Gastroesophageal sphincter (tissue), 4 donors: ENCODE data around the gene DHX30. TPM values are rescaled to one million over a fixed set of nuclear protein-coding genes. Genes with fewer than 3 reads are reported as not detected.
"Not testable (repeated sequence)": the region's sequence is repeated elsewhere in the genome, so short reads cannot be mapped to it uniquely, and the experiment has no call there.

ENCODE experiments used
- ATAC-seq: fragments of 150-250 bp; one replicate; pipeline ENCODE4 v1.9.1; 2016; ENCODE audit warnings: mild to moderate bottlenecking, moderate library complexity
- H3K27ac ChIP-seq, 4 donors: fragments of 200-600 bp; sonication (generic) in 3 of 4; 1 replicate in 3 of 4; 2 replicates in 1 of 4; pipeline ENCODE4 v1.5.1; 2016 to 2019
- H3K27me3 ChIP-seq: fragments of 200-600 bp; sonication (generic); one replicate; pipeline ENCODE4 v1.5.1; 2019
- H3K36me3 ChIP-seq, 2 donors: fragments of 200-600 bp; sonication (generic); one replicate each; pipeline ENCODE4 v1.5.1; 2019; ENCODE audit warnings: control low read depth in 1 of 2
- H3K4me1 ChIP-seq, 3 donors: fragments of 200-600 bp; sonication (generic); 1 replicate in 2 of 3; 2 replicates in 1 of 3; pipeline ENCODE4 v1.5.1; 2016 to 2019; ENCODE audit warnings: control low read depth in 2 of 3
- H3K4me3 ChIP-seq, 2 donors: fragments of 200-600 bp; sonication (generic); one replicate each; pipeline ENCODE4 v1.5.1; 2019; ENCODE audit warnings: mild to moderate bottlenecking in 1 of 2, moderate library complexity in 1 of 2
- H3K9me3 ChIP-seq, 3 donors: fragments of 200-600 bp; sonication (generic); one replicate each; pipeline ENCODE4 v1.5.1; 2017 to 2019; ENCODE audit warnings: control low read depth in 2 of 3
- CTCF ChIP-seq, 4 experiments: fragments of 200-600 bp in 2 of 4; fragments of 450-650 bp in 2 of 4; sonication (generic) in 1 of 4; IDR thresholded peaks; one replicate each; pipeline ENCODE4 v1.5.1; 2017 to 2019; ENCODE audit warnings: antibody characterized with exemption in 4 of 4, mild to moderate bottlenecking in 2 of 4, moderate library complexity in 2 of 4
- EP300 ChIP-seq: sonication (generic); formaldehyde crosslinking; IDR thresholded peaks from one replicate; pipeline ENCODE4 v1.6.1; 2017; ENCODE audit warnings: antibody characterized with exemption, mild to moderate bottlenecking
- POLR2A ChIP-seq, 2 donors: fragments of 450-650 bp; IDR thresholded peaks; one replicate each; pipeline ENCODE4 v1.6.1; 2017; ENCODE audit warnings: antibody characterized with exemption in 2 of 2, mild to moderate bottlenecking in 2 of 2, moderate library complexity in 1 of 2
- POLR2AphosphoS5 ChIP-seq: sonication (generic); formaldehyde crosslinking; IDR thresholded peaks from one replicate; pipeline ENCODE4 v1.6.1; 2017; ENCODE audit warnings: antibody characterized with exemption
- WGBS, 2 donors: methylation state at CpG; one replicate each; pipeline ENCODE4 v1.1.5; 2018; ENCODE audit warnings: low coverage in 1 of 2; 5-methylcytosine and 5-hydroxymethylcytosine counted together
- total RNA-seq, 4 donors: library from RNA; depleted of rRNA; stranded (reverse); fragments of >200 nt; gene quantifications; one replicate each; pipeline ENCODE4 v1.1.0, GENCODE V29; 2016

The DHX30 gene
- total RNA-seq, 4 donors from 2014 or later: 63.7 to 89.5 (median 65.4) TPM

GRCh38 chr3:47813551-47814177 is 10.7 kb downstream of the DHX30 start:
- Histone ChIP-seq H3K4me3 (no peak overlapping the region), H3K27me3 (no peaks in the 10 kb centered on the region), H3K27ac (no peak overlapping the region), H3K4me1 (peaks cover 0 to 6% (median 0%) of the 10 kb centered on the region in 3 donors), H3K36me3 (peaks cover 0 to 98% of the 10 kb centered on the region in 2 donors), H3K9me3 (no peaks in the 10 kb centered on the region)
- 73 to 77% methylated on average over 5 to 8 of the region's 8 CpGs for WGBS, 2 donors
- TF ChIP-seq EP300 (no peak), CTCF (IDR thresholded peaks at IDR 0.05) (no peak), POLR2A (IDR thresholded peaks at IDR 0.05) (no peak), POLR2AphosphoS5 (no peak)
- no peak for ATAC-seq

- ATAC-seq: no peak
- peaks cover 0 to 6% (median 0%) of the 10 kb centered on the region in 3 donors for H3K4me1 ChIP-seq
- no peak overlapping the region for H3K4me3 ChIP-seq
- H3K9me3 ChIP-seq: no peaks in the 10 kb centered on the region
- no peak overlapping the region for H3K27ac ChIP-seq
- H3K36me3 ChIP-seq: peaks cover 0 to 94% of the 10 kb centered on the region in 2 donors
- no peaks in the 10 kb centered on the region for H3K27me3 ChIP-seq
- WGBS, 2 donors: 77% methylated on average over 3 of the region's 7 CpGs; no CpG with 5 or more reads in 1 of the 2 donors
- TF ChIP-seq POLR2AphosphoS5 (no peak), POLR2A (IDR thresholded peaks at IDR 0.05) (no peak), EP300 (no peak), CTCF (IDR thresholded peaks at IDR 0.05) (no peak)
These were observed 14.7 kb downstream of the DHX30 start for GRCh38 chr3:47817609-47818008.

- Histone ChIP-seq H3K9me3 (no peaks in the 10 kb centered on the region), H3K27me3 (no peaks in the 10 kb centered on the region), H3K4me3 (peak overlapping the region; percentile 66 to 94), H3K4me1 (peaks cover 0 to 30% (median 20%) of the 10 kb centered on the region in 3 donors), H3K27ac (peak overlapping the region; percentile 11 to 90 (median 88)), H3K36me3 (peaks cover 0 to 55% of the 10 kb centered on the region in 2 donors)
- ATAC-seq: peak; percentile 99
- WGBS, 2 donors: 21 to 54% methylated on average over 4 of the region's 77 CpGs
- TF ChIP-seq EP300 (no peak), CTCF (IDR thresholded peaks at IDR 0.05) (peak; percentile 60 to 90 (median 88)), POLR2A (IDR thresholded peaks at IDR 0.05) (no peak)
These were observed 21.9 kb downstream of the DHX30 start for GRCh38 chr3:47824541-47825473.

GRCh38 chr3:47825590-47825989 is 22.7 kb downstream of the DHX30 start:
- Histone ChIP-seq H3K4me1 (peaks cover 0 to 30% (median 20%) of the 10 kb centered on the region in 3 donors), H3K27ac (peak overlapping the region; percentile 11 to 90 (median 88)), H3K36me3 (peaks cover 0 to 55% of the 10 kb centered on the region in 2 donors), H3K9me3 (no peaks in the 10 kb centered on the region), H3K27me3 (no peaks in the 10 kb centered on the region), H3K4me3 (peak overlapping the region; percentile 66 to 94)
- no peak for ATAC-seq
- WGBS, 2 donors: 20% methylated on average over 2 of the region's 7 CpGs; no CpG with 5 or more reads in 1 of the 2 donors
- no peak for TF ChIP-seq CTCF (IDR thresholded peaks at IDR 0.05)
- TF ChIP-seq EP300: no peak
- TF ChIP-seq POLR2A (IDR thresholded peaks at IDR 0.05): no peak
- no peak for TF ChIP-seq POLR2AphosphoS5

- H3K4me3 ChIP-seq, ATAC-seq, H3K27me3 ChIP-seq, H3K27ac ChIP-seq, H3K9me3 ChIP-seq: not testable (repeated sequence)
- Histone ChIP-seq H3K36me3 (peaks cover 0 to 78% of the 10 kb centered on the region in 2 donors), H3K4me1 (peaks cover 0 to 24% (median 17%) of the 10 kb centered on the region in 3 donors)
- whole genome bisulfite sequencing, 2 donors: 81 to 87% methylated on average over 4 to 8 of the region's 9 CpGs
These were observed 26.5 kb downstream of the DHX30 start for GRCh38 chr3:47829482-47829881.
